Cardiac septum (tissue), 1 donor: Measurements from ENCODE around the gene KMT5C. TPM values are rescaled to one million over a fixed set of nuclear protein-coding genes. Genes with fewer than 3 reads are reported as not detected.

Source experiments
- DNase-seq: peaks from one replicate; pipeline ENCODE4 v3.0.0-alpha.2; 2020; ENCODE audit warnings: low spot score
- intact Hi-C: fragments of 100-400 bp; cut with DNase I; formaldehyde crosslinking; loops from one replicate; pipeline ENCODE4 v1.14.0; 2022
- total RNA-seq: library from RNA; stranded (reverse); fragmentation: NEBNext Ultra II Directional; extraction: Animal tissue kit (Norgen Biotek cat#: 25700); gene quantifications from one replicate; pipeline ENCODE4 v1.2.1, GENCODE V29; 2021
- donor health status: DM: no; HTN: no; CAD: no.

KMT5C gene
- total RNA-seq, 1 donor from 2014 or later, result 6.1 TPM

DNA sequence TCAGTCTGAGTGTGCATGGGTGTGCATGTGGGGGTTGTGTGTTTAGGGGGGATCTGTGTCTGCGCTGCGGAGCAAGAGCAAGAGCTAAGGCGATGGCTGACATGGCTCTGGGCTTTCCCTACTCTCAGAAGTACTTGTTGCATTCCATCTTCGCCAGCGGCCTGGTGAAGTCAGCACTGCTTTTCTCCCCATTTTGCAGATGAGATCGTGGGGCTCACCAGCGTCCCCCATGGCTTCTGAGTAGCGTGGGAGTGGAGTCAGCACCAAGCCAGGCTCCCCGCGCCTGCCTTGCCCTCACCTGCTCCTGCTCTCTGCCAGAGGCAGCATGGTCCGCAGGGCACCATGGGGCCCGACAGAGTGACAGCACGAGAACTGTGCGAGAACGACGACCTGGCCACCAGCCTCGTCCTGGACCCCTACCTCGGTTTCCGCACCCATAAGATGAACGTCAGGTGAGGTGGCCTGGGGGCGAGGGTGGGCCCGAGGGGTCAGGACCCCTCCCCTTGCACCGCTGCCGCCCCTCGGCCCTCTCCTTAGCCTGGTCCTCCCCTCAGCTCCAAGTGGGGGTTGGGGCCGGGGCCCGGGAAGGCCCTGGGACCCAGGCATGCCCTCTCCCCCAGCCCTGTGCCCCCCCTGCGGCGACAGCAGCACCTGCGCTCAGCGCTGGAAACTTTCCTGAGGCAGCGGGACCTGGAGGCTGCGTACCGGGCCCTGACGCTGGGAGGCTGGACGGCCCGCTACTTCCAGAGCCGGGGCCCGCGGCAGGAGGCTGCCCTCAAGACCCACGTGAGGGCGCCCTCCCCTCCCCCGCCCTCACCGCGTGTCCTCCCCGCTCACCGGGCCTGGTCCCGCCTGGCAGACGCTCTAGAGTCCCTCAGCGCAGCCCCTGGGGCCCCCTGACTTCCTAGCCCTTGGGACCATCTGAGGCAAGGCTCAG is 2.2 kb downstream of the KMT5C start:
- intact Hi-C loops, result no loop called here
- no peak for DNase-seq

DNA sequence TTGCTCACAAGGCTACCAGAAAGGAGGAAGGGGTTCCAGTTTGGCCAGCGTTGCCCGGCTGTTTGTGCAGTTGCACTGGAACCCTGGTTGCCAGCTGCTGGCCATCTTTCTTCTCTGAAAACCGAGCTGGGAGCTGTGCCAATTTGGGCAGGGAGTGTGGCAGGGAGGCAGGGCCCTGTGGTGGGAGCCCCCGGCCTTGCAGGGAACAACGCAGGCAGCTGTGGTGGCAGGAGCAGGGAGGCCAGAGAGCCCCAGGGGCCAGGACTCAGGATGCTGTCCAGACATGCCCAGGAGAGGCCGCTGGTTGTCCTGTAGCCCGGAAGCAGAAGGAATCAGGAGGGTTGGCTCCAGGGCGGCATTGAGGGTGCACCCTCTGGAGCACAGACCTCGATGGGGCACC is 4.8 kb downstream of the KMT5C start:
- intact Hi-C loops, result no loop called here
- no peak for DNase-seq

DNA sequence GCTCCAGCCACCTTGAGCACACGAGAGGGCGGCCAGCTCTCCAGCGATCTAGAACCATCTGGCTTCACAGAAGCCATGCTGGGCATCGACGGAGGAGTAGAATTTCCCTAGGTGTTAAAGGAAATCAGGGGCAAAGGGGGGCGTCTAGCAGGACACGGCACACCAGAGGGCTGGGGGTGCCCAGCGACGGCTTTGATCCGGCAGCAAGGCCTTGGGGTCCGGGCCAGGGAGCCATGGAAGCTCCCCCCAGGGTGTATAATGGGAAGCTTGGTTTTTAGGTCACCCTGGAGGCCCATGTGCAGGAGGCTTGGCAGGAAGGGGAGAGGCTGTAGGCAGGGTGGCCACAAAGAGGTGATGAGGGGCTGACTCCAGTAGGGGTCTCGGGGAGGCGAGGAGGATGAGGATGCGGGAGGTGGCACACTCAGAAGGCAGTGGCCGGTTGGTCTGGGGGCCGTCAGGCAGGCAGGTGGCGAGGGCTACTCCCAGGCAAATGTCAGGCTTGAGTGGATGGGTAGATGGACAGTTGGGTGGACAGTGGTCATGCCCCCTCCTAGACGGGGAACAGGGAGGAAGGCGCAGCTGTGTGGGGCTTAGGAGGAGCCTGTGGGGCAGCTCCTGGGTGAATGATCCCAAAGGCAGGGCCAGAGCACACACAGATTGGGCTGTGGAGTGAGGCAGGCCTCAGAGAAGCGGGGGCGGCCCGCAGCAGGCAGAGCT is 5.6 kb downstream of the KMT5C start:
- intact Hi-C loops, result no loop called here
- no peak for DNase-seq

DNA sequence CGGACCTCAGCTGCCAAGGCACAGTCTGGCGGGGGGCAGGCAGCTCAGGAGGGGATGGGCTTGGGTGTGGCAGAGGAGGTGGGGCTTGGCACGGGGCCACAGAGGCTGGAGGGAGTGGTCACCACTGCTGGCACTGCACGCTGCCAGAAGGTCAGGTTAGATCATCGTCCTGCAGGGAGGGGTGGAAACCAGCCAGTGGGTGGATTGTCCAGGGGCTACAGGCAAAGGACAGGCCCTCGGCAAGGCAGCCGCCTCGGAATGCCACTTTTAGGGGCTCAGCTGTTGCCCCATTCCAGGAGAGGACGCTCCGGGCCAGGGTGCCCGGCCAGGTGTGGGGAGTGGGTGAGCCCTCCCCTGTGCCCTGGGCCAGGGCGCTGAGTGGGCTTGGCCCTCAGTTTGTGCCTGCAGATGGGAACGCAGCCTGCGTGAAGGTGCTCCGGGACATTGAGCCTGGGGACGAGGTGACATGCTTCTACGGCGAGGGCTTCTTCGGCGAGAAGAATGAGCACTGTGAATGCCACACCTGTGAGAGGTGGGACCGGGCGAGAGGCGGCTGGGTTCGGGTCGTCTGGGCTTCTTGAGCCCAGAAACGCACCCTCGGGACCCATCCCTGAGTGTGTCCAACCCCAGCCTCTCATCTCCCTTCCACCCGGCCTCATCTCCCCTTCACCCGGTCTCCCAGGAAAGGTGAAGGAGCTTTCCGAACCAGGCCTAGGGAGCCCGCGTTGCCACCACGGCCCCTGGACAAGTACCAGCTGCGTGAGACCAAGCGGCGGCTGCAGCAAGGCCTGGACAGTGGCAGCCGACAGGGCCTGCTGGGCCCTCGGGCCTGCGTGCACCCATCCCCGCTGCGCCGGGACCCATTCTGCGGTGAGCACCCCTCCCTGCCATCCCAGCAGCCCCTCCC is 6.4 kb downstream of the KMT5C start:
- no peak for DNase-seq
- intact Hi-C loops, result no loop called here

DNA sequence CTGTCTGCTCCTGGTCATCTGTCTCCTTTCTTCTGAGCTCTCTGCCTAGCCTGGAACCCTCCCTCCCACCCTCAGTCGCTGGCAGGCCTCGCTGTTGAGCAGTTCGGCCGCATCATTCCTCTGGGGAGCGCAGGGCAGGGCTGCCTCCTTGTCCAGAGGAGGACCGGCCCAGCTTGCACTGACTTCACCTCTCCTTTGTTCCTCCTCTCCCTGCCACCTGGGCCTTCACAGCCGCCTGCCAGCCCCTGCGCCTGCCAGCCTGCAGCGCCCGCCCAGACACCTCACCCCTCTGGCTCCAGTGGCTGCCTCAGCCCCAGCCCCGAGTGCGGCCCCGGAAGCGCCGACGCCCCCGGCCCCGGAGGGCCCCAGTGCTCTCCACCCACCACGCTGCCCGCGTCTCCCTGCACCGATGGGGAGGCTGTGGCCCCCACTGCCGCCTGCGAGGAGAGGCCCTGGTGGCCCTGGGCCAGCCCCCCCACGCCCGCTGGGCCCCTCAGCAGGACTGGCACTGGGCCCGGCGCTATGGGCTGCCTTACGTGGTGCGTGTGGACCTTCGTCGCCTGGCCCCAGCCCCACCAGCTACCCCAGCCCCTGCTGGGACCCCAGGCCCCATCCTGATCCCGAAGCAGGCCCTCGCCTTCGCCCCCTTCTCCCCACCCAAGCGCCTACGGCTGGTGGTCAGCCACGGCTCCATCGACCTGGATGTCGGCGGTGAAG is 7.2 kb downstream of the KMT5C start:
- DNase-seq, result no peak
- intact Hi-C loops, result no loop called here

DNA sequence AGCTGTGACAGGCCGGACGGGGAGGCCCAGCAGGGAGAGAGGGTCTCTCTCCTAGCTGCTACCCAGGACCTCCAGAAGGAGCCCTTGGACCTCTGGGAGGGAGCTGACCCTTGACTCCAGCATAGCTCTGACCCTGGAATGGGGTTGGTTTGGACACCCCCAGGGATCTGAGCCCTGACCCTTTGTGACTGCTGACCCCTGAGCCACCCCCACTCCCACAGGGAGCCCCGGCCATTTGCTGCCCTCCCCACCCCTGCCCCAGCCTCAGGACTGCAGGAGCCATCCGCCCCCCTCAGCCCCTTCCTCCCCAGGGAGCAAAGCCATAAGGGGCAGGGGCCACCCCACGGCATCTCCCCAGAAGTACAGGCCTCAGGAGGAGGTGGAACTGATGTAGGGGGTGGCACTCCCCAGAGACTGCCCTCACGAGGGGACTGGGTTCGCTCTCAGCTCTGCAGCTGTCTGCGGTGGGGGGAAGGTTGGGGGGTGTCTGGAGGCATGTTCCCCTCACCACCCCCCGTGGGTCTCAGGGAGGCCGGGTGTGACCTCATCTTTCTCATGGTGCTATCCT is 7.8 kb downstream of the KMT5C start:
- no peak for DNase-seq
- intact Hi-C loops, result no loop called here

DNA sequence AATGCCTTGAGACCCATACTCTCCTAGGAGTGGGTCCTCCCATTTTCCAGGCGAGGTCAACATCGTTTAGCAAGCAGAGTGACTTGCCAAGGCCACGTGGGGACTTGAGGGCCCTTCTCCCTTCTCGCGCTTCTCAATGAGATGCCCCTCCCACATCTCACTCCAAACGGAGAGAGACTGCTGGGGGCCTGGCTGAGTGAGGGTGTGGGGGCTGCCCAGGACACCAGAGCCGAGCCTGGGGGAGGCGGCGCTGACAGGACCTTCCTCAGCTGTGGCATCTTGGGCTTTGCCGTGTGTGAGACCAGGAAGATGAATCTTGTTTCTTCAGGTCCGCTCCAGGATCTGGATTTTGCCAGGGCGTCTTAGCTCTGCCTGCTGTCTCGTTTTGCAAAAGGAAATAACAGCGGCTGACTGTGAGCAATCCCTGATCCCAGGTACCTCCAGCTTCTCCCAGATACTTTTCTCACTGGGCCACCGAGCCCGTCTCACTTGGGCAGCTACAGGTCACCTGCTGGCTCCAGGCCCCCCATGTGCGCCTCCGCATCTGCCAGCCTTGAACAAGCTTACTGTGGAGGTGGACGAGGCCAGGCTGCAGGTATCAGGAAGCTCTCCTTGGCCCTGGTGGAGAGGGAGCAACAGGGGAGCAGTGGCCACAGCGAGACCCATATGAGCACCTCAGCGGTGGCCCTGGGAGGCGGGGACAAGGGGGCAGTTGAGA is 8.8 kb downstream of the KMT5C start:
- no peak for DNase-seq
- intact Hi-C loops, result no loop called here

DNA sequence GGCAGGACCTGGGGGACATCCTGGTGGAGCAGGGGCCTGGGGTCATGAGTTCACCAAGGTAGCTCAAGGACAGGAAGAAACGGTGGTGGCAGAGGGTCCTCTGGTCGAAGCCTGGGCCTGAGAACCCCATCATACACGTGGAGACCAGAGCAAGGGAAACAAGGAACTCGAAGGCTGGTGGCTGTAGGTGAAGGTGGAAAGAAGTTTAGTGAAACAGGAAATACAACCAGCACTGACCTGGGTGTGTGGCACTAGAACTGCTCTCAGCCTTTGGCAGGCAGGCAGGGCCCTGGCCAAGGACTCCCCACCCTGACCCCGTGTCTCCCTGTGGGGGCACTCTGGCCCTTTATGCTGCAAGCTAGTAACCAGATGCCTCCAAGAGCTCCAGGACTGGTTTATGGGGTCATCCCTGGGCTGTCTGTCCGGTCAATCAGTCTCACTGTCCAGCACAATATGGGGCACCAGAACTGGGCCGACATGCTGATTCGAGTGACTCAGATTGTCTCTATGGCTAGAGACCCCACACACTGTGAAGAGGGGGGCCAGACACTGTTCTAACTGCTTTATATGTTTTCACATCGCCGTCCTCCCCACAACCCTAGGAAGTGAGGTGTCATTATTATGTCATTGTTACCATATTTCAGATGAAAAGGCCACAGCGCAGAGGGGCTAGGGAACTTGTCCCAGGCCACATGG is 11.1 kb downstream of the KMT5C start:
- intact Hi-C loops, result no loop called here

DNA sequence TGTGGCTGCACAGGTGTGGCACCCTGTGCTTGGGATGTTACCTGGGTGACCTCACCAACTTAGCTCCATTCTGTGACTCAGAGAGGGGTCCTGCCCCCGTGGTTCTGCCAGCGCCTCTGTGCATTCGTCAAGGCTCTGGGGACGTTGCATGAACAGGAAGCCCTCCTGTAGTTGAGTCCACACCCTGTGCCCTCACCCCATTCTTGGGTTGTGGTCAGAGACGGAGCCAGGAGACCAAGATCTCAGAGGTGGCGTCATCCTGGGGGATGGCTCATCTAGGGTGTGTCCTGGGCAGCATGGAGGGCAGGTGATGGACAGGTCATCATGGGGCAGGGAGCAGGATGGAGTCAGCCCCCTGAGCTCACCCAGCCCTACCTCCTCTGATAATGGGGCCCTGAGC is 12.4 kb downstream of the KMT5C start:
- intact Hi-C loops, result no loop called here
- no peak for DNase-seq

More for the DNA sequence above, 11.1 kb downstream of the KMT5C start:
- DNase-seq, result no peak

DNA sequence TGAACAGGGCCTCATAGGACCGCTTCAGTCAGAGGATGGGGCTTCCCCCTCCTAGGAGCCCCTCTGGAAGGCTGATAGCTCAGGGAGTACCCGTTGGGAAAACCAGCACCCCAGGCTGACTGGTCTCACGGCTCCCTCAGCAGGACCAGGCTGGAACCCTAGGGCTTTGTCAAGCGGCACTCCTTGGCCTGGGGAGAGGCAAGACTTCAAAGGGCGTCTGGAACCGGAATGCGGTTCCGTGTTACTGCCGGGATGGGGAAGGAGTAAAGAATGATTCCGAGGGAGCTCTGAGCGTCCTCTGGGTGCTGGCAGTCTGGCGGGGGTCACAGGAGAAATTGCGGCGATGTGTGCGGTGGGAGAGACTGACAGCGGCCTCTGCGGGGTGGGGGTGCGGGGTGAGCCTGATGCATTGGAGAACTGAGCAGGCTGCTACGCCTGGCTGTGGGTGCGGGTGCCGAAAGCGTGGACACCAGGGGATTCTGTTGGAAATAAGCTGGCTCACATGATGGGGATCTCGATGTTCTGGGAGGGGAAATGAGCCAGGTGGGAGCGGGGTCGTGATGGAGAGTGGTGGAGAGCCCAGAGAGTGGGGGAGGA is 13.0 kb downstream of the KMT5C start:
- no peak for DNase-seq
- intact Hi-C loops, result no loop called here

DNA sequence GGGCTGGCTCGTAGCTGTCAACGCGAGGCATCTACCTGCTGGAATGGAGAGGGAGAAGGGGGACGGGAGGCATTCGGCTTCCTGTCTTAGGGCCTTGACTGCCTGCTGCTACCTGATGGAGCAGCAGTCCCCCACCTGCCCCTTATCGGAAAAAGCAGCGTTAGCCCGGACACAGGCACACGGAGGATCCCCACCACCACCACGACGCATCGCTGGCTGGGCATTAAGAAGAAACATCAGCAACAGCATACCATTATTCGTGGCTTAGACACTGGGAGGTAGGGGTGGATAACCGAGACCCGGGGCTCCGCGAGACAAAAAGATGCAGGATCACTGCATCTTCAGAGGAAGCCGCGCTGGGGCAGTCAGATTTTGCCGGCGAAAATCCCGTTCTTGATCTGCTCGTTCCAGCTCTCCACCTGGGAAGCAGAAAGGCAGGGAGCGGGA is 13.7 kb downstream of the KMT5C start:
- DNase-seq, result no peak
- intact Hi-C loops, result no loop called here

DNA sequence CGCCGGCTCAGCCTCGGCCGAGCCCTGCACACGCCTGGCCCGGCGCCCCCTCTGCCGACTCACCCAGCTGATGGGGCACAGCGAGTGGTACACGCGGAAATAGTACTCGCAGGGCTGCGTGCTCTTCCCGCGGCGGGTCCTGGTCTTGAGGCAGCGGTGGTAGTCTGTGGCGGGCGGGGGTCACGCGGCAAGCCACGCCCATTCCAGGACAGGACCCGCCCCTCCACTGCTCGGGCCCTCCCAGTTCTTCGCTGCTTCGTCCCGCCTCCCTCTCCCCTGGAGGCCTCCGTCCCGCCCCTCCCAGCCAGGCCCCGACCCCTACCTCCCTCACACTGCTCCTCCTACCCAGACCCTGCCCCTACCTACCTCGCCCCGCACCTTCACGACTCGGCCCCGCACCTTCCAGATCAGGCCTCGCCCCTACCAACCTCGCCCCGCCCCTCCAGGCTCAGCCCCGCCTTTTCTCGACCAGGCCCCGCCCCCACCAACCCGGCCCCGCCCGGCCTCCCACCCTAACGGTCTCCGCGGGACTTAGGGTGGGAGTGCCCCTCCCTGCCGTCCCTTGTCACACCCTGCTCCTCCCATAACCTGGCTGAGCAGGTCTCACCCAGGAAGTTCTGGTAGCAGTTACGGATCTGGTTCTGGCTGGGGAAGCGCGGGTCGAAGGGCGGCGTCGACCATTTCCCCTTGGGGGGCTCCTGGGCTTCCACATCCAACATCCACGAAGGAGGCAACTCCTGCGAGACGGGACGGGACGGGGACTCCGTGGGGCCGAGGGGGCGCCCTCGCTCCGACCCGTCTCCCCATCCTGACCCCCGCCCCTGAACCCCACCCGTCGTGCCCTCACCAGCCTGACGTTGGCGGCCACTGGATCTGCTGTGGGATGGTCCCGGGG is 14.4 kb downstream of the KMT5C start:
- peak; percentile 83 for DNase-seq
- intact Hi-C loops, result no loop called here

DNA sequence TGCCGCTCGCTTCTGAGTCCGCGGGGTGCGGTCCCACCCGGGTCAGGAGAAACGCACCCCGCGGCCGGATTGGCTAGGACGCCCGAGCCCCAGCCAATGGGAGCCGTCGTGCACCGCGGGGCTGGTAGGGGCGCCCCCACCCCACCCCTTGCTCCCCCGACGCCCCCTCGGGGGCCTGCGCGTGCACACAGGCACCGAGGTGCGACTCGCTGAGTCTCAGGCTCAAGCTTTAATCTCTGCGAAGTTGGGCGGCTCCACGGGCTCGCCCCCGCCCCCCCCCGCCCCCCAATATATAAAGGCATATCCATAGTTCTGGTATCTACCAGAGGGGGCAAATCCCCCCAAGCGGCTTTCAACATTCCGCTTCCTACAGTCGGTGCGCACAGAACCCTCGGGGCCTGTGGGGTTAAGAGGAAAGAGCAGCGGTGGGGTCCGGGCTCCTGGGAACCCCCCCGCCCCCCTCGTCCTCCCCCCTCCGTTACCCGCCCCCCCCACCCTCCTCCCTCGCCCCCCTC is 15.1 kb downstream of the KMT5C start, which contains the start of gene COX6B2:
Gene COX6B2 (minus strand): TSS at position 22 of the 515 bp plus-strand sequence. CDS start 198 bp downstream, outside the sequence.
- intact Hi-C loops, result no loop called here

DNA sequence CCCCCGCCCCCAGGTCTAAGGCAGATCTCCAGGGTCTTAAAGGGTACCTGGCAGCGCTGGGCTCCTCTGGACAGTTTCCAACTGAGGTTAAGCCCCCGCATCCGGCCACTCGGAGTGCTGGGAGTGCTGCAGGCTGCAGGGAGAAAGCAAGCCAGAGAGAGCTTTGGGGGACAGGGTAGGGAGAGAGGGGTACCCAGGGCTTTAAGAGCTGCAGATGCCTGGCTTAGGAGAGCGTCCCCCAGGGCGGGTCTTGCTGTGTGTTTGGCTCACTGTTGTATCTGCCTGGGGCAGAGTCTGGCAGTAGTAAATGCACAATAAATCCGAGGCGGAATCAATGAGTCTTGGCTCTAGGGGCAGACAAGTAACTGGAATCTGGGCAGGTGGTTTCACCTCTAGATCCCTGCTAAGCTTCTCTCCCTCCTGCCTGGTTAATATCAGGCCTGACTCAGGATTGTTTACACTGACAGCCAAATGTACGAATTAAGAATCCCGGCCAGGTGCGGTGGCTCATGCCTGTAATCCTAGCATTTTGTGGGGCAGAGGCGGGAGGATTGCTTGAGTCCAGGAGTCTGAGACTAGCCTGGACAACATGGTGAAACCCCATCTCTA is 15.6 kb downstream of the KMT5C start:
- intact Hi-C loops, result no loop called here

More for the DNA sequence above, 15.1 kb downstream of the KMT5C start, which contains the start of gene COX6B2:
- DNase-seq, result no peak

DNA sequence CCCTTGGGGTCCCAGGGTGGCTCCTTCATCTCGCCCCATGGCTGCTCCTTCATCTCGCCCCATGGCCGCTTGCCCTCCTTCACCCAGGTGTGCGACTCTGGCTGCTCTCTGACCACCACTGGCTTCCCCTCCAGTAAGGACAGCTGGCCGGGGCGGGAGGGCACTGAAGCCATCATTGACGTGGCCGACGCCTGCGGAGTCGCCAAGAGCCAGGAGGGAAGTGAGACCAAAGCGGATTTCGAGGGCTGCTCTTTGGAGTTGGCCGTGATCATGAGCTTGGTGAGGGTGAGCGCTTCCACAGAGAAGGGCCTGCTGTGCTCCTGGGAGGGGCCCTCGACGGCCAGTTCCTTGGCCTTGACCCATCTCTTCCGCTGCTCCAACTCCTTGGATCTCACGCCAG is 18.8 kb downstream of the KMT5C start:
- intact Hi-C loops, result no loop called here
- no peak for DNase-seq

More for the DNA sequence above, 15.6 kb downstream of the KMT5C start:
- DNase-seq, result no peak
